Measurements from ENCODE around the gene CDK19. TPM values are rescaled to one million over a fixed set of nuclear protein-coding genes. Genes with fewer than 3 reads are reported as not detected.

Gene CDK19
- total and polyA plus RNA-seq, 2 of the 13 experiments (the other 11 are each of a cell fraction or from before 2014, with no cell fraction given): 13.4 to 27.0 TPM

DNA sequence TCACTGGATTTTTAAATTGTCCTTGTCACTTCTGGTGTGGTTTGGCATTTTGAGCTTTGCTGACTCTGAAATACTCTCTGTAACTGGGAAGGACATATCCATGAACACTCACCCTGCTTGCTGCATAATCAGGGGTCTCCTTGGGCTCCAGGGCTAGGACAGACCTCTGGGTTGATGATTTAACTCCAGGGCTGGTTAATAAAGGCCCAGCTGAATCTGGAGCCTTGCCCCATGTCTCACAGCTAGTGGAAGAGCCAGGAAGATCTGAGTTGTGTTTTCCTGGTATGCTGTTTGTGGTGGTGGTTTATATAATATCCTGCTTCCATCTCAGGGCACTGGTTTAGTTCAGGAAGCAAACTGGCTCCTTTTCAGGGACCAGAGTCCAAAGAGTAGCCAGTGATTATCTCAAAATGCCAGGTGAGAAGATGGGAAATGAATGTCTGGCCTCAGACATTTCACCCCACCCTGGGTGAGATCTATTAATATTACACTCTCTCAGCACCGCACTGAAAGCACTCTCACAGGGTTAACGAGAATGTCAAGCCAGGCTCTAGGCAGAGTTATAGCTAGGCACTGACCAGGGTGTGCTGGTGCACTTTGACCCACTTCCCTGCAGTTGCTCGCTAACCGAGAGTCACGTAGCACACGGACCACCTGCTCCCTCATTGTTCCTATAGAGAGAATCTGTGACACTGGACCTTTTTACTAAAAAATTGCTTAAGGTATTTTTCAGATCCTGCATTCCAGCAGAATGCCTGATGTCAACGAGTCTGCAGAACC, 248.7 kb downstream of the CDK19 start (continued):
- TF ChIP-seq, protein P1, sequence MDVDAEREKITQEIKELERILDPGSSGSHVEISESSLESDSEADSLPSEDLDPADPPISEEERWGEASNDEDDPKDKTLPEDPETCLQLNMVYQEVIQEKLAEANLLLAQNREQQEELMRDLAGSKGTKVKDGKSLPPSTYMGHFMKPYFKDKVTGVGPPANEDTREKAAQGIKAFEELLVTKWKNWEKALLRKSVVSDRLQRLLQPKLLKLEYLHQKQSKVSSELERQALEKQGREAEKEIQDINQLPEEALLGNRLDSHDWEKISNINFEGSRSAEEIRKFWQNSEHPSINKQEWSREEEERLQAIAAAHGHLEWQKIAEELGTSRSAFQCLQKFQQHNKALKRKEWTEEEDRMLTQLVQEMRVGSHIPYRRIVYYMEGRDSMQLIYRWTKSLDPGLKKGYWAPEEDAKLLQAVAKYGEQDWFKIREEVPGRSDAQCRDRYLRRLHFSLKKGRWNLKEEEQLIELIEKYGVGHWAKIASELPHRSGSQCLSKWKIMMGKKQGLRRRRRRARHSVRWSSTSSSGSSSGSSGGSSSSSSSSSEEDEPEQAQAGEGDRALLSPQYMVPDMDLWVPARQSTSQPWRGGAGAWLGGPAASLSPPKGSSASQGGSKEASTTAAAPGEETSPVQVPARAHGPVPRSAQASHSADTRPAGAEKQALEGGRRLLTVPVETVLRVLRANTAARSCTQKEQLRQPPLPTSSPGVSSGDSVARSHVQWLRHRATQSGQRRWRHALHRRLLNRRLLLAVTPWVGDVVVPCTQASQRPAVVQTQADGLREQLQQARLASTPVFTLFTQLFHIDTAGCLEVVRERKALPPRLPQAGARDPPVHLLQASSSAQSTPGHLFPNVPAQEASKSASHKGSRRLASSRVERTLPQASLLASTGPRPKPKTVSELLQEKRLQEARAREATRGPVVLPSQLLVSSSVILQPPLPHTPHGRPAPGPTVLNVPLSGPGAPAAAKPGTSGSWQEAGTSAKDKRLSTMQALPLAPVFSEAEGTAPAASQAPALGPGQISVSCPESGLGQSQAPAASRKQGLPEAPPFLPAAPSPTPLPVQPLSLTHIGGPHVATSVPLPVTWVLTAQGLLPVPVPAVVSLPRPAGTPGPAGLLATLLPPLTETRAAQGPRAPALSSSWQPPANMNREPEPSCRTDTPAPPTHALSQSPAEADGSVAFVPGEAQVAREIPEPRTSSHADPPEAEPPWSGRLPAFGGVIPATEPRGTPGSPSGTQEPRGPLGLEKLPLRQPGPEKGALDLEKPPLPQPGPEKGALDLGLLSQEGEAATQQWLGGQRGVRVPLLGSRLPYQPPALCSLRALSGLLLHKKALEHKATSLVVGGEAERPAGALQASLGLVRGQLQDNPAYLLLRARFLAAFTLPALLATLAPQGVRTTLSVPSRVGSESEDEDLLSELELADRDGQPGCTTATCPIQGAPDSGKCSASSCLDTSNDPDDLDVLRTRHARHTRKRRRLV (CRISPR knock-in tag; IDR thresholded peaks at IDR 0.05): no peak
- TF ChIP-seq NCOR1 (IDR thresholded peaks at IDR 0.05; ENCODE audit: borderline replicate concordance, low read length): 0 out of 2 replicates have a peak, but pooled peaks have one; percentile 60
- TF ChIP-seq SPEN (CRISPR knock-in tag; IDR thresholded peaks at IDR 0.05; ENCODE audit: low read depth): peak; percentile 71
- TF ChIP-seq, protein P2, sequence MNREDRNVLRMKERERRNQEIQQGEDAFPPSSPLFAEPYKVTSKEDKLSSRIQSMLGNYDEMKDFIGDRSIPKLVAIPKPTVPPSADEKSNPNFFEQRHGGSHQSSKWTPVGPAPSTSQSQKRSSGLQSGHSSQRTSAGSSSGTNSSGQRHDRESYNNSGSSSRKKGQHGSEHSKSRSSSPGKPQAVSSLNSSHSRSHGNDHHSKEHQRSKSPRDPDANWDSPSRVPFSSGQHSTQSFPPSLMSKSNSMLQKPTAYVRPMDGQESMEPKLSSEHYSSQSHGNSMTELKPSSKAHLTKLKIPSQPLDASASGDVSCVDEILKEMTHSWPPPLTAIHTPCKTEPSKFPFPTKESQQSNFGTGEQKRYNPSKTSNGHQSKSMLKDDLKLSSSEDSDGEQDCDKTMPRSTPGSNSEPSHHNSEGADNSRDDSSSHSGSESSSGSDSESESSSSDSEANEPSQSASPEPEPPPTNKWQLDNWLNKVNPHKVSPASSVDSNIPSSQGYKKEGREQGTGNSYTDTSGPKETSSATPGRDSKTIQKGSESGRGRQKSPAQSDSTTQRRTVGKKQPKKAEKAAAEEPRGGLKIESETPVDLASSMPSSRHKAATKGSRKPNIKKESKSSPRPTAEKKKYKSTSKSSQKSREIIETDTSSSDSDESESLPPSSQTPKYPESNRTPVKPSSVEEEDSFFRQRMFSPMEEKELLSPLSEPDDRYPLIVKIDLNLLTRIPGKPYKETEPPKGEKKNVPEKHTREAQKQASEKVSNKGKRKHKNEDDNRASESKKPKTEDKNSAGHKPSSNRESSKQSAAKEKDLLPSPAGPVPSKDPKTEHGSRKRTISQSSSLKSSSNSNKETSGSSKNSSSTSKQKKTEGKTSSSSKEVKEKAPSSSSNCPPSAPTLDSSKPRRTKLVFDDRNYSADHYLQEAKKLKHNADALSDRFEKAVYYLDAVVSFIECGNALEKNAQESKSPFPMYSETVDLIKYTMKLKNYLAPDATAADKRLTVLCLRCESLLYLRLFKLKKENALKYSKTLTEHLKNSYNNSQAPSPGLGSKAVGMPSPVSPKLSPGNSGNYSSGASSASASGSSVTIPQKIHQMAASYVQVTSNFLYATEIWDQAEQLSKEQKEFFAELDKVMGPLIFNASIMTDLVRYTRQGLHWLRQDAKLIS (CRISPR knock-in tag; IDR thresholded peaks at IDR 0.05): no peak
- no peak for TF ChIP-seq REXO4 (CRISPR knock-in tag; IDR thresholded peaks at IDR 0.05; ENCODE audit: borderline replicate concordance)
- TF ChIP-seq, protein P3, sequence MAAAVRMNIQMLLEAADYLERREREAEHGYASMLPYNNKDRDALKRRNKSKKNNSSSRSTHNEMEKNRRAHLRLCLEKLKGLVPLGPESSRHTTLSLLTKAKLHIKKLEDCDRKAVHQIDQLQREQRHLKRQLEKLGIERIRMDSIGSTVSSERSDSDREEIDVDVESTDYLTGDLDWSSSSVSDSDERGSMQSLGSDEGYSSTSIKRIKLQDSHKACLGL (CRISPR knock-in tag; IDR thresholded peaks at IDR 0.05): no peak; the same call in 1 of the 2 replicates
- no peak; the same call in 1 of the 2 replicates for TF ChIP-seq ZNF350 (CRISPR knock-in tag; IDR thresholded peaks at IDR 0.05; ENCODE audit: borderline replicate concordance, low read depth)
- TF ChIP-seq HOXA5 (CRISPR knock-in tag; IDR thresholded peaks at IDR 0.05): no peak
- 0 out of 2 replicates have a peak, but pooled peaks have one; percentile 40 for TF ChIP-seq DPF2 (CRISPR knock-in tag; IDR thresholded peaks at IDR 0.05; ENCODE audit: borderline replicate concordance, low read depth)
- TF ChIP-seq, protein P4, sequence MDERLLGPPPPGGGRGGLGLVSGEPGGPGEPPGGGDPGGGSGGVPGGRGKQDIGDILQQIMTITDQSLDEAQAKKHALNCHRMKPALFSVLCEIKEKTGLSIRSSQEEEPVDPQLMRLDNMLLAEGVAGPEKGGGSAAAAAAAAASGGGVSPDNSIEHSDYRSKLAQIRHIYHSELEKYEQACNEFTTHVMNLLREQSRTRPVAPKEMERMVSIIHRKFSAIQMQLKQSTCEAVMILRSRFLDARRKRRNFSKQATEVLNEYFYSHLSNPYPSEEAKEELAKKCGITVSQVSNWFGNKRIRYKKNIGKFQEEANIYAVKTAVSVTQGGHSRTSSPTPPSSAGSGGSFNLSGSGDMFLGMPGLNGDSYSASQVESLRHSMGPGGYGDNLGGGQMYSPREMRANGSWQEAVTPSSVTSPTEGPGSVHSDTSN (CRISPR knock-in tag; IDR thresholded peaks at IDR 0.05): no peak
- TF ChIP-seq HNF4G (IDR thresholded peaks at IDR 0.05; ENCODE audit: borderline replicate concordance, low read depth, low read length): peak; percentile 74
- TF ChIP-seq HNF4G (CRISPR knock-in tag; IDR thresholded peaks at IDR 0.05; ENCODE audit: borderline replicate concordance, low read depth): peak; percentile 80; the same call in 1 of the 2 replicates
- TF ChIP-seq, protein P5, sequence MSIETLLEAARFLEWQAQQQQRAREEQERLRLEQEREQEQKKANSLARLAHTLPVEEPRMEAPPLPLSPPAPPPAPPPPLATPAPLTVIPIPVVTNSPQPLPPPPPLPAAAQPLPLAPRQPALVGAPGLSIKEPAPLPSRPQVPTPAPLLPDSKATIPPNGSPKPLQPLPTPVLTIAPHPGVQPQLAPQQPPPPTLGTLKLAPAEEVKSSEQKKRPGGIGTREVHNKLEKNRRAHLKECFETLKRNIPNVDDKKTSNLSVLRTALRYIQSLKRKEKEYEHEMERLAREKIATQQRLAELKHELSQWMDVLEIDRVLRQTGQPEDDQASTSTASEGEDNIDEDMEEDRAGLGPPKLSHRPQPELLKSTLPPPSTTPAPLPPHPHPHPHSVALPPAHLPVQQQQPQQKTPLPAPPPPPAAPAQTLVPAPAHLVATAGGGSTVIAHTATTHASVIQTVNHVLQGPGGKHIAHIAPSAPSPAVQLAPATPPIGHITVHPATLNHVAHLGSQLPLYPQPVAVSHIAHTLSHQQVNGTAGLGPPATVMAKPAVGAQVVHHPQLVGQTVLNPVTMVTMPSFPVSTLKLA (IDR thresholded peaks at IDR 0.05): no peak
- no peak for TF ChIP-seq NBN (conservative IDR thresholded peaks at IDR 0.05)
- TF ChIP-seq, protein P6, sequence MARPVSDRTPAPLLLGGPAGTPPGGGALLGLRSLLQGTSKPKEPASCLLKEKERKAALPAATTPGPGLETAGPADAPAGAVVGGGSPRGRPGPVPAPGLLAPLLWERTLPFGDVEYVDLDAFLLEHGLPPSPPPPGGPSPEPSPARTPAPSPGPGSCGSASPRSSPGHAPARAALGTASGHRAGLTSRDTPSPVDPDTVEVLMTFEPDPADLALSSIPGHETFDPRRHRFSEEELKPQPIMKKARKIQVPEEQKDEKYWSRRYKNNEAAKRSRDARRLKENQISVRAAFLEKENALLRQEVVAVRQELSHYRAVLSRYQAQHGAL (CRISPR knock-in tag; IDR thresholded peaks at IDR 0.05; ENCODE audit: not compliant biosample characterization): no peak

All from HepG2 (cell line).